Measurements from ENCODE around the gene FHOD1. TPM values are rescaled to one million over a fixed set of nuclear protein-coding genes. Genes with fewer than 3 reads are reported as not detected.

FHOD1 gene
- total and polyA plus RNA-seq, 2 of the 13 experiments (the other 11 are each of a cell fraction or from before 2014, with no cell fraction given), result 20.0 to 20.8 TPM

- TF ChIP-seq REST (IDR thresholded peaks at IDR 0.05; ENCODE audit: borderline replicate concordance in 1 of 2, low read depth in 1 of 2, low read length in 2 of 2), result peak in 1 of 2 experiments; percentile 59; a peak in 1 of 4 replicates
- TF ChIP-seq ZNF792 (CRISPR knock-in tag; IDR thresholded peaks at IDR 0.05), result peak; percentile 69
- no peak for TF ChIP-seq JUNB (CRISPR knock-in tag; IDR thresholded peaks at IDR 0.05; ENCODE audit: borderline replicate concordance)
- TF ChIP-seq ZBTB20 (CRISPR knock-in tag; IDR thresholded peaks at IDR 0.05; ENCODE audit: borderline replicate concordance, low read depth), result no peak; the same call in 1 of the 2 replicates
- no peak for TF ChIP-seq NCOA5 (CRISPR knock-in tag; IDR thresholded peaks at IDR 0.05)
- TF ChIP-seq HMGXB4 (CRISPR knock-in tag; IDR thresholded peaks at IDR 0.05; ENCODE audit: borderline replicate concordance in 1 of 2, low read depth in 1 of 2), result peak; percentile 21 to 48; a peak in 2 of 4 replicates
- TF ChIP-seq ZNF414 (CRISPR knock-in tag; IDR thresholded peaks at IDR 0.05), result no peak
- no peak for TF ChIP-seq NFRKB (IDR thresholded peaks at IDR 0.05)
- TF ChIP-seq RNF2 (conservative IDR thresholded peaks at IDR 0.05; ENCODE audit: low read depth), result 0 out of 2 replicates have a peak, but pooled peaks have one; percentile 54
- TF ChIP-seq ZNF672 (CRISPR knock-in tag; IDR thresholded peaks at IDR 0.05), result no peak
- peak; percentile 51; the same call in 1 of the 3 replicates for TF ChIP-seq MXI1 (IDR thresholded peaks at IDR 0.05; ENCODE audit: borderline replicate concordance, low read depth, low read length)
- TF ChIP-seq NFIB (CRISPR knock-in tag; IDR thresholded peaks at IDR 0.05; ENCODE audit: borderline replicate concordance), result no peak
- TF ChIP-seq TCF7L2 (IDR thresholded peaks at IDR 0.05; ENCODE audit: low read depth, low read length), result no peak
- TF ChIP-seq ZC3H4 (CRISPR knock-in tag; IDR thresholded peaks at IDR 0.05; ENCODE audit: borderline replicate concordance), result no peak
- TF ChIP-seq ZNF574 (CRISPR knock-in tag; IDR thresholded peaks at IDR 0.05), result no peak; the same call in 1 of the 2 replicates
- TF ChIP-seq EED (CRISPR knock-in tag; IDR thresholded peaks at IDR 0.05), result no peak; the same call in none of the 2 replicates
- no peak for TF ChIP-seq JUN (CRISPR knock-in tag; IDR thresholded peaks at IDR 0.05)
Measured at GRCh38 chr16:67247192-67248072, at the start of gene FHOD1 (continued).
